Adipose tissue (tissue), 3 donors: Measurements from ENCODE around the gene BBC3. TPM values are rescaled to one million over a fixed set of nuclear protein-coding genes. Genes with fewer than 3 reads are reported as not detected.

Experiments used
- H3K27ac ChIP-seq: one replicate; pipeline ENCODE4 v1.5.1; 2013; ENCODE audit warnings: low read depth, low read length
- WGBS, 3 donors: extraction: QIAGEN DNeasy Blood & Tissue Kit; methylation state at CpG; one replicate each; pipeline ENCODE4 v1.1.7; 2013; 5-methylcytosine and 5-hydroxymethylcytosine counted together
- polyA plus RNA-seq, 3 donors: library from polyadenylated mRNA; stranded (reverse); fragments of 200-250 nt; gene quantifications; one replicate each; pipeline ENCODE4 v1.2.3, GENCODE V29; 2013
- donor health status: healthy with polysubstance abuse.
- donor health status: Bipolar disorder and iron deficiency.
- donor health status: healthy.

The BBC3 gene
- polyA plus RNA-seq, 3 donors = 3.1 to 8.6 (median 4.2) TPM

- WGBS, 3 donors = 65 to 78% (median 77%) methylated on average over 5 of the region's 5 CpGs
- H3K27ac ChIP-seq = no peak overlapping the region
These were observed 54.9 kb downstream of the BBC3 start for GRCh38 chr19:47176071-47176626.

GRCh38 chr19:47172666-47173455 lies 58.1 kb downstream of the BBC3 start:
- WGBS, 3 donors = 94 to 96% (median 94%) methylated on average over 19 of the region's 19 CpGs
- no peak overlapping the region for H3K27ac ChIP-seq

Other genes starting within 250 kb of the BBC3 start
- gene NPAS1, start 211.4 kb downstream of the BBC3 start, polyA plus RNA-seq = 1 to 10 TPM in 1 of 3 donors, under 1 TPM in 2; 0.15 to 1.6 (median 0.48) TPM
- 10 to 100 TPM in 2 of 3 donors, not detected in 1; 35.5 to 61.1 TPM for gene TMEM160, start 182.6 kb downstream of the BBC3 start, polyA plus RNA-seq
- 10 to 100 TPM in 1 of 3 donors, 1 to 10 TPM in 2; 7.1 to 17.9 (median 9.5) TPM for gene ZC3H4, start 117.4 kb downstream of the BBC3 start, polyA plus RNA-seq
- gene SAE1, start 100.4 kb downstream of the BBC3 start, polyA plus RNA-seq = 10 to 100 TPM; 25.5 to 50.0 (median 42.2) TPM
- 10 to 100 TPM; 24.6 to 38.3 (median 33.4) TPM for gene CCDC9, start 25.3 kb upstream of the BBC3 start, polyA plus RNA-seq
- 10 to 100 TPM; 13.2 to 25.4 (median 16.1) TPM for gene INAFM1, start 43.7 kb upstream of the BBC3 start, polyA plus RNA-seq
- 10 to 100 TPM in 2 of 3 donors, 1 to 10 TPM in 1; 3.6 to 50.5 (median 26.9) TPM for gene C5AR1, start 78.7 kb upstream of the BBC3 start, polyA plus RNA-seq
- 1 to 10 TPM in 1 of 3 donors, under 1 TPM in 2; 0.44 to 4.2 (median 0.90) TPM for gene C5AR2, start 101.0 kb upstream of the BBC3 start, polyA plus RNA-seq
- 10 to 100 TPM in 1 of 3 donors, 1 to 10 TPM in 2; 5.6 to 11.0 (median 7.4) TPM for gene DHX34, start 118.1 kb upstream of the BBC3 start, polyA plus RNA-seq
- gene MEIS3, start 188.3 kb upstream of the BBC3 start, polyA plus RNA-seq = 10 to 100 TPM in 1 of 3 donors, 1 to 10 TPM in 2; 4.3 to 28.6 (median 10.0) TPM
- 1 to 10 TPM in 1 of 3 donors, under 1 TPM in 1, not detected in 1; 0.28 to 1.9 TPM for gene SLC8A2, start 240.7 kb upstream of the BBC3 start, polyA plus RNA-seq